KMS-11 (cell line): ENCODE measurements around the gene NT5C1A.

Experiments used
- H2AFZ ChIP-seq: fragments of 200-600 bp; sonication (generic); 2 replicates; pipeline ENCODE4 v1.6.1; 2016; ENCODE audit warnings: antibody characterized with exemption, mixed run types, low read depth
- H3K27ac ChIP-seq: fragments of 200-600 bp; sonication (generic); 2 replicates; pipeline ENCODE4 v1.6.1; 2016; ENCODE audit warnings: mild to moderate bottlenecking, mixed run types
- H3K27me3 ChIP-seq: fragments of 200-600 bp; sonication (generic); 2 replicates; pipeline ENCODE4 v1.6.1; 2017; ENCODE audit warnings: mild to moderate bottlenecking, low read depth, mixed run types, moderate library complexity; ENCODE audit not compliant: insufficient read depth
- H3K36me3 ChIP-seq: fragments of 200-600 bp; sonication (generic); 2 replicates; pipeline ENCODE4 v1.6.1; 2017; ENCODE audit warnings: mild to moderate bottlenecking, mixed run types; ENCODE audit not compliant: insufficient read depth
- H3K4me1 ChIP-seq: fragments of 200-600 bp; sonication (generic); 2 replicates; pipeline ENCODE4 v1.6.1; 2016; ENCODE audit warnings: mild to moderate bottlenecking, low read depth, mixed run types; ENCODE audit not compliant: poor library complexity, severe bottlenecking
- H3K4me2 ChIP-seq: fragments of 200-600 bp; sonication (generic); 2 replicates; pipeline ENCODE4 v1.7.0; 2016; ENCODE audit warnings: mild to moderate bottlenecking, mixed run types
- H3K4me3 ChIP-seq: fragments of 200-600 bp; sonication (generic); IDR thresholded peaks from 2 replicates; pipeline ENCODE4 v1.6.1; 2017; ENCODE audit warnings: low read depth, low read length, mixed read lengths; ENCODE audit not compliant: insufficient read depth
- H3K79me2 ChIP-seq: fragments of 200-600 bp; sonication (generic); 2 replicates; pipeline ENCODE4 v1.6.1; 2016; ENCODE audit warnings: low read depth, mixed run types; ENCODE audit not compliant: insufficient read depth
- H3K9ac ChIP-seq: fragments of 200-600 bp; sonication (generic); 2 replicates; pipeline ENCODE4 v1.6.1; 2016; ENCODE audit warnings: mild to moderate bottlenecking, mixed run types
- H4K20me1 ChIP-seq: fragments of 200-600 bp; sonication (generic); 2 replicates; pipeline ENCODE4 v1.6.1; 2016; ENCODE audit warnings: mild to moderate bottlenecking, mixed run types; ENCODE audit not compliant: insufficient read depth
- CTCF ChIP-seq: fragments of 200-600 bp; sonication (generic); conservative IDR thresholded peaks from 2 replicates; pipeline ENCODE4 v1.6.1; 2017; ENCODE audit warnings: low read depth, mild to moderate bottlenecking, antibody characterized with exemption, low read length, moderate library complexity, mixed read lengths

NT5C1A gene

GRCh38 chr1:39698568-39698967, 26.7 kb upstream of the NT5C1A start:
- Histone ChIP-seq H3K79me2 (no peaks in the 10 kb centered on the region), H3K4me2 (no peak overlapping the region), H4K20me1 (no peaks in the 10 kb centered on the region), H3K4me1 (peaks cover 29% of the 10 kb centered on the region), H3K27me3 (no peaks in the 10 kb centered on the region), H3K9ac (no peak overlapping the region), H3K27ac (no peak overlapping the region), H2AFZ (no peak overlapping the region), H3K36me3 (no peaks in the 10 kb centered on the region), H3K4me3 (no peak overlapping the region)
- no peak for TF ChIP-seq CTCF

GRCh38 chr1:39696448-39696847, 24.5 kb upstream of the NT5C1A start:
- H3K4me3 ChIP-seq: no peak overlapping the region
- no peaks in the 10 kb centered on the region for H4K20me1 ChIP-seq
- TF ChIP-seq CTCF: no peak
- H3K27ac ChIP-seq: no peak overlapping the region
- H3K9ac ChIP-seq: no peak overlapping the region
- no peak overlapping the region for H3K4me2 ChIP-seq
- no peaks in the 10 kb centered on the region for H3K27me3 ChIP-seq
- peaks cover 21% of the 10 kb centered on the region for H3K4me1 ChIP-seq
- H3K36me3 ChIP-seq: no peaks in the 10 kb centered on the region
- no peaks in the 10 kb centered on the region for H3K79me2 ChIP-seq
- no peak overlapping the region for H2AFZ ChIP-seq

DNA sequence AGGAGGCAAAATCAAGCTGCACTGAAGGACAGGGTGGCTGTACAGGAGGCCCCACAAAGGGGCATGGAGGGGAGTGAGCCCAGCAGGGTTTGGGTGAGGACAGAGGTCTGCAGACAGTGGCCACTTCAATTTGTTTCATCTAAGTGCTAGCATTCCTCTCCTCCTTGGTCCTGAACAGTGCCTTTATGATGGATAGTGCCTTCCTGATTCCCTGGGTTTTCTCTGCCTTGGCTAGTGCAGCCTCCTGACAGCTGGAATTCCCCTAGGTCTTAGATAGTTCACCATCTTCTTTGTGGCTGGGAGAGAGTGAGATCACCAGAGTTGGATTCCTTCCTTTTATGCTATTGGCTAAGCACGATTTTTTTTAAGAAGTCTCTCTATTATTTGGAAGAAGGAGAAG, 23.1 kb upstream of the NT5C1A start:
- Histone ChIP-seq H3K4me1 (peaks cover 27% of the 10 kb centered on the region), H3K4me3 (no peak overlapping the region), H3K4me2 (peak overlapping the region; percentile 31; the same call in 1 of the 2 replicates), H4K20me1 (no peaks in the 10 kb centered on the region), H3K9ac (no peak overlapping the region), H3K79me2 (no peaks in the 10 kb centered on the region), H3K27me3 (peaks cover 3% of the 10 kb centered on the region; the same call in 1 of the 2 replicates), H3K27ac (peak overlapping the region; percentile 7; the same call in 1 of the 2 replicates), H2AFZ (peak overlapping the region; percentile 7; the same call in 1 of the 2 replicates), H3K36me3 (no peaks in the 10 kb centered on the region)
- no peak for TF ChIP-seq CTCF

GRCh38 chr1:39694026-39694425, 22.1 kb upstream of the NT5C1A start:
- no peak for TF ChIP-seq CTCF
- peaks cover 6% of the 10 kb centered on the region; the same call in 1 of the 2 replicates for H3K27me3 ChIP-seq

More at GRCh38 chr1:39694026-39694425, 22.1 kb upstream of the NT5C1A start:
- no peak overlapping the region for H3K27ac ChIP-seq
- H3K4me3 ChIP-seq: no peak overlapping the region
- no peaks in the 10 kb centered on the region for H4K20me1 ChIP-seq
- H2AFZ ChIP-seq: no peak overlapping the region
- H3K4me2 ChIP-seq: no peak overlapping the region
- no peaks in the 10 kb centered on the region for H3K79me2 ChIP-seq
- H3K4me1 ChIP-seq: peaks cover 27% of the 10 kb centered on the region
- H3K9ac ChIP-seq: no peak overlapping the region
- H3K36me3 ChIP-seq: no peaks in the 10 kb centered on the region
